NCI-H1694 (cell line): ENCODE data around the gene CNBP.
"Not testable (repeated sequence)": the region's sequence is repeated elsewhere in the genome, so short reads cannot be mapped to it uniquely, and the experiment has no call there.

Experiments
- DNase-seq: peaks from one replicate; lab custom pipeline; 2025; lab: John Stamatoyannopoulos, UW

Gene CNBP

DNA sequence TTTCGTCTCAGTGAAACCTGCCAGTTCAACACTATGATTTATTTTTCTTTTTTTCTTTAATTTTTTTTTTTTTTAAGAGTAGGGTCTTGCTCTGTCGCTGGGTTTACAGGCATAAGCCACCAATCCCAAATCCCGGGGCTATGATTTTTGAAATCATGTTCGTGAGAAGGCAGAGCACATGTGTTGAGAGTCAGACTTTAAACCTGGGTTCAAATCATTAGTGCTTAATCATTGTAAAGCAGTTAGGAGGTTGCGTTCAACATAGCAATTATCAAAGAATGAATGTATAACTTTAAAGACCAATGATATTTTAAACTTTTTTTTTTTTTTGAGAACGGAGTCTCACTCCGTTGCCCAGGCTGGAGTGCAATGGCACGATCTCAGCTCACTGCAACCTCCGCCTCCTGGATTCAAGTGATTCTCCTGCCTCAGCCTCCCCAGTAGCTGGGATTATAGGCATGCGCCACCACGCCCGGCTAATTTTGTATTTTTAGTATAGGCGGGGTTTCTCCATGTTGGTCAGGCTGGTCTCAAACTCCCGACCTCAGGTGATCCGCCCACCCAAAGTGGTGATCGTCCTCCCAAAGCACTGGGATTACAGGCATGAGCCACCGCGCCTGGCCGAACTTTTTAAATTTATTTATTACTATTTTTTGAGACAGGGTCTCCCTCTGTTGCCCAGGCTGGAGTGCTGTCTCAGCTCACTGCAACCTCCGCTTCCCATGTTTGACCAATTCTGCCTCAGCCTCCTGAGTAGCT, 1.3 kb upstream of the CNBP start:
- DNase-seq = not testable (repeated sequence)

DNA sequence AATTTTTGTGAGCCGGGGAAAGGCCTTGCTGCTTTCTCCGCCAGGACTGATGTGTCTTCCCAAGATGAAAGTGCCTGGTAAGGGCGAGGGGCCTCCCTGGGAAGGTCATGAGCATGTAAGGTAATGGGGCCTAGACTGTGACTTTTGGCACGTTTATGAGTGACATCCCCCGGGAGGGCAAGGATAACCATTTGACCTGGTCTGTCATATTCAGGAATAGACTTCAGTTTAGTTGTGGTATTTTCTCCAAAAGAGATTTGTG, 631 bp upstream of the CNBP start:
- no peak for DNase-seq

DNA sequence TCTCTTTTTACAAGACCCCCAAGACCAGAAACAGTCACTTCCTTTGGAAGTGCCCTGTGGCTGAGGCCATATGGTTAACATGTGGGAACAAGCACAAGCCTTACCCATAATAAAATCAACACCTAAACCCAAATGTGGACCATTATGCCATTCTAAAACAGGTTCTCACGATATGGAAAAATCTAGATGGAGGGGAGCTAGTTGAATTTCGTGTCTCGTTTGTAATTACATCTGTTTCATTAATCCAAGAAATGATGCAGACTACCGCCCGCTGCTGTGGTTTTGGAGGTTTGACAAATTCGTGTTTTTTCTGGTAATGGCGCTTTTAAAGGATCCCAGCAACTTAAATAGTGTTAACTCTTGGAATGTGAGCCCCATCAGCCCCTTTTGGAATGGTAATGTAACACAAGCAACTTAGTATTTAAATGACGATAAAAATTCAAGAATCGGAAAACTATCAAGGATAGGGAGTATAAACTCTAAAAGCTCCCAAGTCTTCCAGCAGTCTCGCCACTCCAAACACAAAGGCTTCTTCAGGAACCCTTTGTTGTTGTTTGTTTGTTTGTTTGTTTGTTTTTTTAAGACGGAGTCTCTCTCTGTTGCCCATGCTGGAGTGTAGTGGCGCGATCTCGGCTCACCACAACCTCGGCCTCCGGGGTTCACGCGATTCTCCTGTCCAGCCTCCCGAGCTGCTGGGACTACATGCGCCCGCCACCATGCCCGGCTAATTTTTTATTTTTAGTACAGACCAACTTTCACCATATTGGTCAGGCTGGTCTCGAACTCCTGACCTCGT, 1.1 kb downstream of the CNBP start:
- peak; percentile 28 for DNase-seq

DNA sequence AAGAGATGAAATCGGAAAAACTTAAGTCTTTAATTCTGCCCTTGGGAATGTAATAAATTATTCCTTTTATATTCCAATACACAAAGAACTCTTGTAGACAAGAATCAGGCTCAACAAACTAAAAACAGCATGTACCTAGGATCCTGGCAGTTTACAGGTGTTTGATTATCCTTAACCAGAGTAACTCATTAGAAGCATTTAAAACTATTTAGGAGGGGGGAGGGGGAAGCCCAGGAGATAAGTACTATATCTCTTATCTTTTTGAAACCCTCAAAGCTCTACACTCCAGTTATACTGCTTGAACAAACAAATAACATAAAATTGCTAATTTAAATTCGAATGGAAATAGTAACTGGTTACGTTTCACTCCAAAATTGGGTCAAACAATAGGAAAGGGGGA, 1.9 kb downstream of the CNBP start:
- no peak for DNase-seq

DNA sequence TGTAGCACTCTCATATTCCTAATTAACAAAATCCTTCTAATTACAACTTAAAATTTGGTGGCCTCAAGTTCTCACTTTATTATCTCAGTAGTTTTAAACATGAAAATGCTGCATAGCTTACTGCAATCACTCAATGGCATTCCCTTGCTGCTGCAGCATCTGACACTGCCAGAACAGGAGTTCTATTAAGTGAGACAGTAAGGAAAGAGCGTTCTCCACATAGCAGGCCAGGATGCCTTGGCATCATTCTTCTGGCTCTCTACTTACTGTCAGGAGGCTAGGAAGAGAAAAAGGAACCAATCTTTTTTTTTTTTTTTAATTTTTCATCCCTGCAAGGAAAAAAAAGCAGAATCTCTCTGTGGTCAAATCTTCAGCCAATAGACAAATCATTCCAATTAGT, 3.2 kb downstream of the CNBP start:
- DNase-seq = no peak

DNA sequence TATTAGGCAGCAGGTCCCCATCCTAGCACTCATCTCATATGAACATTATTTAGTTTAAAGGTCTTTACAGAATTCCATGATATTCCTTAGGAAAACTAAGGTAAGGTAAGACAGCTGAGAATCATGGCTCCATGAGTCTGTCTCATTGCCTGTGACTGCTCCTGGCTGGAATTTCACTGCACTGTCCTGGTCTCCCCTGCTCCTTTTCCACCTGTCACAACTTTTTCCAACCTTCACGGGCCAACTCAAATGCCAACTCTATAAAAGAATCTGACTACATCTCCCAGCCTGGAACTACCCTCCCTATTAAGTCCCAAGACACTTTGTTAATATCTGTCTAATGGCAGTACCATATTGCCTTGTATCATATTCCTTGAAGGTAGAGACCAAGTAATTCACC, 7.6 kb downstream of the CNBP start:
- DNase-seq = no peak

DNA sequence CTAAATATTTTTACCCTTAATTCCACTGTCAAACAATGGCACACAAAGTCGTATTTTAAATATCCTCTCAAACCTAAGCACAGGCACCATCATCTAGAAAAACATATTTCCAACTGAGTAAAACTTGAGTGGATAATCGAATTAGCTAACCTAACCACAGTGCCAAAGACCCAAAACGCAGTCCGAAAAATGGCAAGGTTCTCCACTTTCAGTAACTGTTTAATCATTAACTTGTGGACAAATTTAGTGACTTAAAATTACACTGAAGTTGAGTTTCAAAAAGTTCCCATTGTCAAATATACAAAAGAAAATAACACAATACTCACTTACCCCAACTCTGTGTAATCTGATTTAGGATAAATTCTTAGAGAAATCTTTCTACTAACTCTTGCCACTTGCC, 10.0 kb downstream of the CNBP start:
- DNase-seq = no peak

DNA sequence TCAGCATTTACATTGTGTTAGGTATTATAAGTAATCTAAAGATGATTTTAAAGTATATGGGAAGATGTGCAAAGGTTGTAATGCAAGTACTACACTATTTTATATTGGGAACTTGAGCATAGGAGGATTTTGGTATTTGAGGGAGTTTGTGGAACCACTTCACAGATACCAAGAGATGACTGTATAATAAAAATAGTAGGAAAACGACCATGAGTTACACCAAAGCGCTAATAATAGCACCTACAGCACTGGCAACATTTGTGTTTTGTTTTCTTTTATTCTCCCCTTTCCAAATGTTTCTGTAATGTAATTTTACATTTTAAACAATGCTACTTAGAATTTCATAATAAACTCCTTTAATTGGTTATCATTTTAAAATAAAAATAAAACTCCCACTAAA, 10.5 kb downstream of the CNBP start:
- DNase-seq = no peak

DNA sequence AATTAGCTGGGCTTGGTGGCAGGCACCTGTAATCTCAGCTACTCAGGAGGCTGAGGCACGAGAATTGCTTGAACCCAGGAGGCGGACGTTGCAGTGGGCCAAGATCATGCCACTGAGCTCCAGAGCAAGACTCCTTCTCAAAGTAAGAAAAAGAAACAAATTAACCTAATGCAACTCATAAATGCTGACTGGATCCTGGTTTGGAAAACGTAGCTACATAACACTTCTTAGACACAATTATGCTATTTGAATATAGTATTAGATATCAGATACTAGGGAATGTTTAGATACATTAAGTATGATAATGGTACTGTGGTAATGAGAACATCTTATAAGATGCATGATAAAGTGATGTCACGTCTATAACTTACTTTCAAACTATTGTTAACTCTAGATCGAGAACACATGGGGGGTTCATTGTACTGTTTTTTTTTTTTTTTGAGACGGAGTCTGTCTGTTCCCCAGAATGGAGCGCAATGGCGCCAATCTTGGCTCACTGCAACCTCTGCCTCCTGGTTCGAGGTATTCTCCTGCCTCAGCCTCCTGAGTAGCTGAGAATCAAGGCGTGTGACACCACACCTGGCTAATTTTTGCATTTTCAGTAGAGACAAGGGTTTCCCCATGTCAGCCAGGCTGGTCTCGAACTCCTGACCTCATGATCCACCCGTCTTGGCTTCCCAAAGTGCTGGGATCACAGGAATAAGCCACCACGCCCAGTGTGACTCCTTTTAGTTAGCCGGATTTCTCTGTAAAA, 16.9 kb downstream of the CNBP start:
- no peak for DNase-seq

DNA sequence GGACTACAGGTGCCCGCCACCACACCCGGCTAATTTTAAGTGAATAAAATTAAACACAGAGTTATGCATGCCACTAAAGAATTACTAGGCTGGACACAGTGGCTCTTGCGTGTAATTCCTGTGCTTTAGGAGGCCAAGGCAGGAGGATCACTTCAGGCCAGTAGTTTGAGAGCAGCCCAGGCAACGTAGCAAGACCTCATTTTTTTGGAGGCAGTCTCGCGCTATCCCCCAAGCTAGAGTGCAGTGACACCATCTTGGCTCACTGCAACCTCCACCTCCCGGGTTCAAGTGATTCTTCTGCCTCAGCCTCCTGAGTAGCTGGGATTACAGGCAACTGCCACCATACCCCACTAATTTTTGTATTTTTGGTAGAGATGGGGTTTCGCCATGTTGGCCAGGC, 18.1 kb downstream of the CNBP start:
- DNase-seq = not testable (repeated sequence)

DNA sequence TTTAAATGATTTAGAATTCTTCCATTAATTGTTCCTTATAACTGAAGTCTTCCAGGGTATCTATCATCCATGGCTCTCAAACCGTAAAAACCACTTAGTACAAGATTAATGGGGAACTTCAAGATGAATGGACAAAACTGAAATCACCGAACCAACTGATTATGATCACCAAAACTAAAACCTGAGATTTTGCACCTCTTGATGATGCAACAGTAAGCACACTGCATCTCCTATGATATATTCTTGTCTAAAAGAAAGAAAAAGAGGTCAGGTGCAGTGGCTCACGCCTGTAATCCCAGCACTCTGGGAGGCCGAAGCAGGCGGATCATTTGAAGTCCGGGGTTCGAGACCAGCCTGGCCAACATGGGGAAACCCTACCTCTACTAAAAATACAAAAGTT, 19.2 kb downstream of the CNBP start:
- DNase-seq = no peak

DNA sequence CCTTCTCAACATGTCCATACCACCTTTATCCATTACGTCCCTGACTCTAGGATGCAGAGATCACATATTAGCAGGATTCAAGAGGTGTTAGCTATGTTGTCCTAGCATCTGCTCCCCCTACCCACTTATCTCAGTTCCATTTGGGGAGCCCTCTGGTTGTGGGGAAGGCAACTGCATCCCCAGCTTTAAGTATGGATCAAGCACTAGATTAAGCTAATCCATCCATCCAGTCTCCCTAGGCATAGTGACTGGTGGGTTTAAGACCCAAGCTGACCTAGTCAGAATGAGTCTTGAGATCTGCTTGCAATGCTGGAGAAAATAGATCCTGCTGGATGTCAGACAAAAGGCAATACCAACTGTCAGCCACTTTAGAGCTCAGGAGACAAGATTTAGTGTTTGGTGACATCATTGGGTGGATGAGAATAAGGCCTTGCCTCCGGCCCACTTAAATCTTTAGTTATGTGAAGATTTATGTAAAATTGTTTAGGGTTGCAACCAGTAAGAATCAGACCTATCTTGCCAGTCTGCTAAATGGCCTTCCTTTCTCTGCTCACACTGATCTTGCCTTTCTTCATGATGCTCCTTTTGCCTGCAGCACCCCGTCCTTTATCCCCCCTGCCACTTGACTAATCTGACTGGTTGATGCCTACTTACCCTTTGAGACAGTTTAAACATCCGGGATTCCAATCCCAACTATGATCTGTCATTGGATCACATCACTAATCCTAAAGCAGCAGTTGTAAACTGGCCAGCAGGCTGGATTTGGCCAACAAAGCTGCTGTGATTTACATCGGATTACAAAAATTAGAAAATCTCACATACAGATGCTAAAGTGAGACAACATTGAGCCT, 20.7 kb downstream of the CNBP start:
- no peak for DNase-seq

DNA sequence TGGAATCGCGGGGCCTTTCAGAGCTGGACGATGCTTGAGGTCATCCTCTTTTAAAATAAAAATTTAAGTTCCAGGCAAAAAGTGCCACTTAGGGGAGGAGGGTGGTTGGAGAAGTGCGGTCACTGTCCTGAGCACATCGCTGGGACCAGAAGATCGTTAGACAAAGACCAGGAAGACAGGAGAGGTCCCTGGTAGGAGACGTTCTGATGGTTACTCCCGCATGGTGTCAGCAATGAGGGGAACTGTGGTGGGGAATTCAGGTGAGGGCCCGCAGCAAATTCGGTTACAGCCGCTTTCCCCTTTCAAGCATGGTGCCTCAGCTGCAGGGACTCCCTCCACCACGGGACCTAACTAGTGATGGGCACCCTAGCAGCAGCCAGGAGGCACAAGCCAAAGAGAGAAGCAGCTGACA, 21.8 kb downstream of the CNBP start:
- no peak for DNase-seq

DNA sequence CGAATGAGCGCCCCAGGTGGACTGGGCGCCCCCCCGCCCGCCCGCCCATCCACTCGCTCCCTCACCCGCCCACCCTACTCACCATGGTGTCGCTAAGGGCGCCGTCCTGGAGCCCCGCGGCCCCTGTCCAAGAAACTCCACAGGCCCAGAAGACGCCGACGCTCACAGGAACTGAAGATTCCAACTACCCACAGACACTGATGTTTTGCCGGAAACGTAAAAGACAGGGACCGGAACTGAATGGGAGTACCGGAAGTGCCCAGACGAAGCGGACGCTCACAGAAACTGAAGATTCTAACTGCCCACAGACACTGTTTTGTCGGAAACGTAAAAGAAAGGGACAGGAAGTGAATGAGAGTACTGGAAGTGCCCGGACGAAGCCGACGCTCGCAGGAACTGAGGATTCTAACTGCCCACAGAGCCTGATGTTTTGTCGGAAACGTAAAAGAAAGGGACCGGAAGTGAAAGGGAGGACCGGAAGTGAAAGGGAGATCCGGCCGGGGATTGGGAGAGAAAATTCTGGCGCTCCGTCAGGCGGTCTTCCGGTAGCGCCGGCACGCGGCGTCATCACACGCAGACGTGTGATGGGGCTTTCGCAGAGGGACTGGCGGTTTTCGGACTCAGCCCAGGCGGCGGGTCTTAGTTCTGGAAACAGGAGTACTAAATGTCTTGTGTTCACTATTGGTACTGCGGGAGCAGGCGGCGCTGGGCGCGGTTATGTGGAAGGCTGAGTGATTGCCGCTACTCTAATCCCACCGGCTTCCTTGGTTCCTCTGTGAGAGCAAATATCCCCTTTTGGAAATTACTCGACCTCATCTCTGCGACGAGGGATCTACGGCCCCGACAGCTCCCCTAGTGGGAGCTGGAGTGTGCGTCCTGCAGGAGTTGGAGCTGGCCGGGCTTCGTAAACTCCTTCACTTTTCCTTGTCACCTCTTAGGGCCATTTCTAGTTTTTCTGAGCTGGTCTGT, 22.5 kb downstream of the CNBP start, which contains the start of gene ISY1:
Gene ISY1, minus strand, starts transcription at position 173 of the 969 bp plus-strand sequence. Its CDS starts 88 bp downstream, at position 85.
- DNase-seq = peak; percentile 95

DNA sequence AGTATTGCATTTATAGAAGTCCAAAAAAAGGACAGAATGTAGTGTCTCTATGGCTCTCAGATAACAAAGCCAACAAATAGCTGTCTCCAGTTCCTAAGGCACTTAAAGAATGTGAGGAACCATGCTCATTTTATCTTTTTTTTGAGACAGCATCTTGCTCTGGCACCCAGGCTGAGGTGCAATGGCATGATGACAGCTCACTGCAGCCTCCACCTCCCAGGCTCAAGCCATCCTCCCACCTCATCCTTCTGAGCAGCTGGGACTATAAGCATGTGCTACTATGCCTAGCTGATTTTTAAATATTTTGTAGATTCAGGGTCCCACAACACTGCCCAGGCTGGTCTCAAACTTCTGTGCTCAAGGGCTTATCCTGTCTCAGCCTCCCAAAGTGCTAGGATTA, 38.9 kb downstream of the CNBP start:
- DNase-seq = no peak

DNA sequence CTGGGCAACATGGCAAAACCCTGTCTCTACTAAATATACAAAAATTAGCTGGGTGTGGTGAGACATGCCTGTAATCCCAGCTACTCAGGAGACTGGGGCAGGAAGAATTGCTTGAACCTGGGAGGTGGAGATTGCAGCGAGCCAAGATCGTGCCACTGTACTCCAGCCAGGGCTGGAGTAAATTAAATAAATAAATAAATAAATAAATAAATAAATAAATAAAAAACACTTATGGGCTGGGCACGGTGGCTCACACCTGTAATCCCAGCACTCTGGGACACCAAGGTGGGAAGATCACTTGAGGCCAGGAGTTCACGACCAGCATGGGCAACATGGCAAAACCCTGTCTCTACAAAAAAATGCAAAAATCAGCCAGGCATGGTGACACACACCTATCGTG, 42.7 kb downstream of the CNBP start:
- not testable (repeated sequence) for DNase-seq

DNA sequence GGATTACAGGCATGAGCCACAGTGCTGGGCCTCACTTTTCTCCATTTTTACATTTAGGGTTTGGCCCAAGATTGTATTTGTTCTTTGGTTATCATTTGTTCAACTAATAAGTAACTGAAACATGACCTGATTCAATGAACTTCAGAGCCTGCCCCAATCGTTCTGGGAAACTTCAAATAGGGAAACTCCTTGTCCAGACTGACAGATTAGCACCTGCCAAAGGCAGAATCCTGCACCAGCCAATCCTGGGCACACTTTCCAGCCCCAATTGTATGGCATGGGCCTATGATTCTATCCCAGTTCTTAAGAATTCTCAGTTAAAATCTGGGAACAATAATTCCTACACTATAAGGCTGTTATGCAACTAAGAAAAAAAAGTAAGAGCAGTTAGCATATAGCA, 43.8 kb downstream of the CNBP start:
- no peak for DNase-seq

DNA sequence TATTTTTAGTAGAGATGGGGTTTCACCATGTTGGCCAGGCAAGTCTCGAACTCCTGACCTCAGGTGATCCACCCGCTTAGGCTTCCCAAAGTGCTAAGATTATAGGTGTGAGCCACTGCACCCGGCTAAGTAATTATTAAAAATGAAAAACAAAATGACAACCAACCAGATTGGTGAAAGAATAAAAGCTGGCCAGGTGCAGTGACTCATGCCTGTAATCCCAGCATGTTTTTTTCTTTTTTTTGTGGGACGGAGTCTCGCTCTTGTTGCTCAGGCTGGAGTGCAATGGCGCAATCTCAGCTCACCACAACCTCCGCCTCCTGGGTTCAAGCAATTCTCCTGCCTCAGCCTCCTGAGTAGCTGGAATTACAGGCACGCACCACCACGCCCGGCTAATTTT, 47.4 kb downstream of the CNBP start:
- not testable (repeated sequence) for DNase-seq

DNA sequence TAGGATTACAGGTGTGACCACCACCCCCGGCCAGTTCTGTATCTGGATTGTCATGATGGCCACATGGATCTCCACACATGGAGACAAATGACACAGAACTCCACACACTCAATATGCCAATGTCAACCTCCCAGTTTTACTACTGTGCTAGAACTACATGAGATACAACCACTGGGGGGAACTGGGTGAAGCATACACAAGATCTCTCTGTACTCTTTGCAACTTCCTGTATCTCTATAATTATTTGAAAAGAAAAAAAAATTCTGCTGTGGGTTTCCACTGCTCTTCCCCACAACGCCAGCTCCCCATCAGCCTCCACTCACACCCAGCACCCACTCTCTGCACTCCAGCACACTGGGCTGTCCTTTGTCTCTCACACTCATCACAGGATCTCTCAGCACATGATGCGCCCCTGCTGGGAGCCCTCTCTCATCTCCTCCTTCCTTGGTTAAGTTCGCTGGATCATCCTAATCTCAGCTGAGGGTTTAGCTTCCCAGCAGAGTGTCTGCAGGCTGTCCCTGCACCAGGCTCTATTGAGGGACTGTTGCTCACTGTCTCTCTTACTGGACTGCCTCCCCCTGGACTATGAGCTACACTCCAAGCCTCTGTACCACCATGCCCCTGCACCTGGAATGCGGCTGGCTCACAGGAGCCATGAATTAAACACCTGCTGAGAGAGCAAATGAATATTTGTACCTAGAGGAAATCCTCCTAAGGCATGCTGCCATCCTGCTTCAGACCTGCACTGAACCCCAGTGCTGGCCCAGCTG, 51.4 kb downstream of the CNBP start:
- no peak for DNase-seq

DNA sequence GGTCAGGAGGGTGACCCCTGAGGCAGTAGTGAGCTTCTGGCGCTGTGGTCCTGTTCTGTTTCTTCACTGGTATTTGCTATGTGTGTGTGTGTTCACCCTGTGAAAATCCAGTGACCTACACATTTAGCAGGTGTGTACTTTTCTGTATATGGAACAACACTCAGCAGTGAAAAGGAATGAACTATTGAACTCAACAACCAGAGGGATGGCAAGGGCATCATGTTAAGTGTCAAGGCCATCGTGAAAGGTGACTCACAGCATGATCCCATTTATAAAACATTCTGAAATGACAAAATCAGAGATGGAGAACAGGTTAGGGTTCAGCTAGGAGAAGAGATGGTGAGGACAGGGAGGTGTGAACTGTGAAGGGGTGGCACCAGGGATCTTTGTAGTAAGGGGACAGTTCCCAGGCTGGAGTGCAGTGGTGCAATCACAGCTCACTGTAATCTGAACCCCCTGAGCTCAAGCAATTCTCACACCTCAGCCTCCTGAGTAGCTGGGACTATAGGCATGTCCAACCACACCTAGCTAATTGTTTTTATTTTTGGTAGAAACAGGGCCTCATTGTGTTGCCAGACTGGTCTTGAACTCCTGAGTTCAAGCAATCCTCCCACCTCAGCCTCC, 52.1 kb downstream of the CNBP start:
- no peak for DNase-seq
